ENCODE results near the gene ARHGAP15.
"Not testable (repeated sequence)": the region's sequence is repeated elsewhere in the genome, so short reads cannot be mapped to it uniquely, and the experiment has no call there.

Gene ARHGAP15

DNA sequence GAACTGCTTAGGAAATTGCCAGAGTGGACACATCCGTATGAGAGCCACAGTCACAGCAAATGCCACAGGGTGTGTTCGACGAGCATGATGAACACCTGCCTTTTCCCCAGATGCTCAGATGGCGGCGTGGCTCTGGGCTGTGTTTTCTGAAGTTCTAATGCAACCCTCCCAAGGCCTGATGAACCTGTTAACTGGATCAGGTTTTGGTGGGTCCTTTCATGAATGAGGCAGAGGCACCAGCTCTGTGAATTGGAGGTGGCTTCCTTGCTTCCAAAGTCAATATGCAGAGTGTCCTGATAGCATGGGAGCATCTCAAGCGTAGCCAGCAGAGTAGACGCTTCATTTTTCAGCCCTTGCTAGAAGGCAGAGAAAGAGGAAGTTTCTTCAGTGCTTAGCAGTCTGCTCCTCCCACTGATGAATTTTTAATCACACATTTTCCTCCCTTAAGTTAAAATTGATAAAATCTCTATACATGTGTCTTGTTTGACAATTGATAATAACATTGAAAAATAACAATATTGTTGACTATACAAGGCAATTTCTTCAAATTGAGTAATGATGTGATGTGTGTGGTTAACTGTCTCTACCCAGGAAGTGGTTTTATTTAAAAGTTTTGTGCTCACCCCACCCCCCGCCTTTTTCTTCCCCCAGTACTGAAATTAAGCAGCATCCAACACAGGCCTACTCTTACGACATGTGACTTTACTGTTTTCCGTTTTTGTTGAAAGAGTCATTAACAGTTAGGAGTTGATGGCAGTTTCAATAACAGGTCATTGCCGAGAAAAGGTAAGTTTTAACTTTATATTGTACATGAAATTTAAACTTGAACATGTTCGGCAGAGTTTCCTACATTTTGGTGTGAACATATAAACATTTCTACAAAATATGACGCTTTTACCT, at the start of gene ARHGAP15:
ARHGAP15 (plus strand) TSS at position 739 of the 900 bp plus-strand sequence.
- peak; percentile 85 for DNase-seq

DNA sequence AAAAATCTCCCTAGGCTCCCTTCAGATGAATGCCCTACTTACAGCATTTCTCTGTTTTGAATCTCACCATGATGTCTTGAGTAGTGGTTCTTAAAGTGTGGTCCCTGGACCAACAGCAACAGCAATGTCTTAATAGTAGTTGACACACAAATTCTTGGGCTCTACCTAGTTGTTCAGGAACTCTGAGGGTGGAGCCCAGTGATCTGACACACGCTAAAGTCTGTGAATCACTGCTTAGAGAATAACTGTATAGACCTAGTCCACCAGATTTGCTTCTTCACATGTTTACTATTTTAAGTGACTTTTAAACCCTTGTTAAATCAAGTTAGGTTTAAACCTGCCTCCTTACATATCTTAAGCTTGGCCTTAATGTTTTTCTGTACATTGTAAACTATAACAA, 47.6 kb upstream of the ARHGAP15 start:
- no peak for DNase-seq

DNA sequence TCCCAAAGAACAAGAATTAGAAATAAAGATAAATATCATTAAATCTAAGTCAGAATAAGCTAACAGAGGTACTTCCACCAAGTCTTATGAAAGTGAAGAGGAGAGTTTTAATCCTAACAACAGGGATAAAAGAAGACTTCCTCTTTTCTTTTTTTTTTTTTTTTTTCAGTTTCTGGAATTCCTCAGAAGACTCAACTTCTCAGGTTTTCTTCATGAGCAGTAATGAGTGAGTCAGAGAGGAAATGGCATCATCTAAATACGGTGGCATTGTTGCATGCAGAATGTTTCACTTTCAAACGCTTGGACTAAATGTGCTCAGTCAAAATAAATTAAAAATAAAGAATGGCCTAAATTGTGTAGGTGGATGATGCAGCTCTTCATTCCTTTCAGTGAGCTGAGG, 45.6 kb upstream of the ARHGAP15 start:
- no peak for DNase-seq

DNA sequence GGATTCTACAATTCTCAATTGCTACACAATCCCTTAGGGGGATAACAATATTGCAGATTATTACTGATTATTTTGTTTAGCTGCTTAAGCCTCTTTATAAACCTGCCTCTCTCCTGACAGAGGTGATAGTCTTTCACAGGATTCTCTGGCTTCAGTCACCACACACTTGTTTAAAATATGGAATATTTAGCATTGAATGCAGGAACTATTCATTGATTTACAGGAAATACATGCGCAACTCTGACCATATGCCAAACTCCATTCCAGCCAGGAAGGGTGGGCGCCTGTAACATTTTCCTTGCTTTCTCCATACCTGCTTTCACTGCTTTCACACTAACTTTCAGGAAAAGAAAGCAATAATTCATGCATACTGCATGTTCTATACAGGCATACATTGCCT, 44.8 kb upstream of the ARHGAP15 start:
- DNase-seq: no peak

DNA sequence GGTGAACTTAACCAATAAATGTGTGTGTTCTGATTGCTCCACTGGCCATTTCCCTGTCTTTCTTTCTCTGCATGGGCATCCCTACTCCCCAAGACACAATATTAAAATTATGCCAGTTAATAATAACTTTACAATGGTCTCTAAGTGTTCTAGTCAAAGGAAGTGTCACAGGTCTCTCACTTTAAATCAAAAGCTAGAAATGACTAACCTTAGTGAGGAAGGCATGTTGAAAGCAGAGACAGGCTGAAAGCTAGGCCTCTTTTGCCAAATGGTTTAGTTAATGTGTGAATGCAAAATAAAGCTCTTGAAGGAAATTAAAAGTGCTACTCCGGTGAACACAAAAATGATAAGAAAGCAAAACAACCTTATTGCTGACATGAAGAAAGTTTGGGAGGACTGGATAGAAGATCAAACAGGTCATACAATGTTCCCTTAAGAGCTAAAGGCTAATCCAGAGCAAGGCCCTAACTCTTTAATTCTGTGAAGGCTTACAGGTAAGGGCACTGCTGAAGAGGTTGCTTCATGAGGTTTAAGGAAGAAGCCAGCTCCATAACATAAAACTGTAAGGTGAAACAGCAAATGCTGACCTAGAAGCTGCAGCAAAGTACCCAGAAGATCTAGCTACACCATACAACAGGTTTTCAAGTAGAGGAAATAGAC, 44.0 kb upstream of the ARHGAP15 start:
- no peak for DNase-seq

DNA sequence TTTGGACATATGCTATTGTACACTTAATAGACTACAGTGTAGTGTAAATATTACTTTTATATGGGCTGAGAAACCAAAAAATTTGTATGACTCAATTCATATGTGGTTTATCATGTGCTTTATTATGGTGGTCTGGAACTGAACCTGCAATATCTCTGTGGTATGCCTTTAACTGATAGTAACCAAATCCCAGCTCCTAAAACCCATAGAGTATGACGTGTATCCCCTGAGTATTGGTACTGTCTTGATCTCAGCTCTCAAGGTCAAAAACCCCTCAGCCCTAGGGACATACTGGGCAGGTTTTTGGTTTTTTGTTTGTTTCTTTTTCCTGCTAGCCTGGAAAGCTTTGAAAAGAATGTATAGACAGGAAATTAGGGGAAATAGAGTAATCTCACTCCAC, 42.2 kb upstream of the ARHGAP15 start:
- no peak for DNase-seq

DNA sequence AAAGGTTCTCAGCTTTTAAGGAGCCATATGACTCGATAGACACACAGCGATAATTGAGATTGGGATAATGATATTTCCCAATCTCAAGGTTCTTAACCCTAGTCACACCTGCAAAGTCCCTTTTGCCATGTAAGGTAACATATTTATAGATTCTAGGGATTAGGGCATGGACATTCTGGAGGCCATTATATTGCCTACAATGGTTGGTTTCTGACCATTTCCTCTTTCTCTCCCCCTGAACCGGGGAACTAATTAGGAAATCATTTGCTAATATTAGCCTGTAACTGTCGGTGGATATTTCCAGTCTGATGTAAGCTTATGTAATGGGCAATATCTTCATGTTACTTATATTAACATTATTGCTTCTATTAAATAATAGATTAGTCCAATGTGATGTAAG, 40.8 kb upstream of the ARHGAP15 start:
- no peak for DNase-seq

DNA sequence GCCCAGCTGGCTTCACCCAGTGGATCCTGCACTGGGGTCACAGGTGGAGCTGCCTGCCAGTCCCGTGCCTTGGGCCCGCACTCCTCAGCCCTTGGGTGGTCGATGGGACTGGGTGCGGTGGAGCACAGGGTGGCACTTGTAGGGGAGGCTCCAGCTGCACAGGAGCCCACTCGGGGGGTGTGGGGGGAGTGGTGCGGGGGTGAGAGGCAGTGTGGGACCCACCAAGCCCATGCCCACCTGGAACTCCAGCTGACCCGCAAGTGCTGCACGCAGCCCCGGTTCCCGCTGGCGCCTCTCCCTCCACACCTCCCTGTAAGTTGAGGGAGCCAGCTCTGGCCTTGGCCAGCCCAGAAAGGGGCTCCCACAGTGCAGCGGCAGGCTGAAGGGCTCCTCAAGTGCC, 39.7 kb upstream of the ARHGAP15 start:
- DNase-seq: not testable (repeated sequence)

DNA sequence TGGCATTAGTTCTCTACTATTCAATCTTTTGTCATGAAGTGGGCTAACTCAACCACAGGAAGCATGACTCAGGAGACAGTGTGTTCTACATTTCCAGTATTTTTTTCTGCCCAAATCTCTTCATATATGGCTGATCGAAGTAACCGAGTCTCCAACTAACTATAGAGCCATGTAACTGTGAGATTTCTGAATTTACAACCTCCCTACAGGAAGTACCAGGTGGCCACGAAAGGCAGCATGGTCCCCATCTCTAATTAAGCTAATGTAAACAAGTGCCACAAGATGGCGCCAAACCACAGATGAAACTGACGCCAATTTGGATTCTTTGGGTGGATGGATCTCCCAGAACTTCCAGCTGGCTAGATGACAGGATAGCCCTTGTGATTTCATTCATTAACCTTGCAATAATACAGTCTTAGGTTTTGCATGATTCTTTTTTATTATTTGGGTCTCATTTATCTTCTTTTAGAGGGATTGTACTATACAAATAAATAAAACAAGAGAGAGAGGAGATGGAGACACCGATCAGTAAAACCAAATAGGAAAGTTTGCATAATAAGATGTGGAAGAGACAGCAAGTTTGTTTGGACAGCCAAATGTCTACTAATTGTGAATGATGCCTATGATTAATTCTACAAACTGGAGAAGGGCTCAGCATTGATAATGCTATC, 18.3 kb upstream of the ARHGAP15 start:
- DNase-seq: peak; percentile 78

DNA sequence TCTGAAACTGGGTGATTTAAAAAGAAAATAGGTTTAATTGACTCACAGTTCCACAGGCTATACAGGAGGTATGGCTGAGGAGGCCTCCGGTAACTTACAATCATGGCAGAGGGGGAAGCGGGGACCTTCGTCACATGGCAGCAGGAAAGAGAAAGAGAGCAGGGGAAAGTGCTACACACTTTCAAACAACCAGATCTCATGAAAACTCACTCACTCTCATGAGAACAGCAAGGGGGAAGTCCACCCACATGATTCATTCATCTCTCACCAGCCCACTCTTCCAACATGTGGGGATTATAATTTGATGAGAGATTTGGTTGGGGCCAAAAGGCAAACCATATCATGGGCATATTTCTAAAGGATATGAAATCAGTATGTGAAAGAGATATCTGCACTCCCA, 12.0 kb upstream of the ARHGAP15 start:
- DNase-seq: no peak

DNA sequence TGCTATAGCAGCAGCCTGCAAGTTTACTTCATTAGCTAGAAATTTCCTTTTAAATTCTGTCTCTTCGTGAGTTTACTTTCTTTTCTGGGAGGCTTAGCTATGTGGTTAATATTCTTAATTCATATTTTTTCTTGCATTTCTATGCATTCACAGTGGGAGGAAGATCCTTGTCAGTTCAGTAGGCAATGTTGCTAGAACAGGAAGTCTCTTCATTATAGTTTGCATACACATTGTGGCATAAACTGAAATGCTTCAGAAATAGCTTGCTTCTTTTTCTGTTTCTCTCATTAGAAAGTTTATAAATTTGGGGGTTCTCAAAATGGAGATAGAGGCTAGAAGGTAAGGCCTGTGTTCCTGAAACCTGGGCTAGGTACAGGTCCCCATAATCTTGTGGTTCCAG, 8.1 kb upstream of the ARHGAP15 start:
- DNase-seq: no peak

DNA sequence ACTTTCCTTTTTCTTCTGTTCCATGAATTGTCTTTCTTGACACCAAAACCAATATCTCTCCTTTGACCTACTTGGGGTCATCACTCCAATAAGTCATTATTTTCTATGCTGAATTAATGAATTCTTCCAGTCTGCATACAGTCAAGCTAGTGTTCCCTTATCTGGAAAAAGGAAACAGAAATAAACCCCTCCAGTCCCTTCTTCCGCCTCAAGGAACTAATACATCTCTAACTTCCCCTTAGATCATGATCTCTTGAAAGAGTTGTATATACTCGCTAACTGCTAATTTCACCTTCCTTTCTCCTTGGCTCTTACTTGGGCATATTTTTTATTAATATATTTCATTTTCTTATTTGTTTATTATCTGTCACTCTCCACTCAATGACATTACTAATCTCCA, 7.3 kb upstream of the ARHGAP15 start:
- DNase-seq: no peak

DNA sequence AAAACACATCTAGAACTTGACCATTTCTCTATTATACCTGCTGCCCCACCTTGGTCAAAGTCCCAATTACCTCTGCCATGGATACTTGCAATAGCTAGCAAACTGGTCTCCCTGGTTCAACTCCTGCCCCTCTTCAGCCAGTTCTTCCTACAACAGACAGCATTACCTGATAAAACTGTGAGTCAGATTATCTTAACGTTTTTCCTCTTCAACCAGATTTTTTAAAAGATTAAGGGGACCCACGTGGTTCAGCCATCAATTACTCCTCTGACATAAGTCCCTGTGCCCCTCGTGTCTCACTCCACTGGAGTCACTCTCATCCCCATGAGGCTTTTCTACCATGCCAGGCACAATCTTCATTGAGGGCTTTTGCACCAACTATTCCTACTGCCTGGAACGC, 5.3 kb upstream of the ARHGAP15 start:
- DNase-seq: peak; percentile 30

DNA sequence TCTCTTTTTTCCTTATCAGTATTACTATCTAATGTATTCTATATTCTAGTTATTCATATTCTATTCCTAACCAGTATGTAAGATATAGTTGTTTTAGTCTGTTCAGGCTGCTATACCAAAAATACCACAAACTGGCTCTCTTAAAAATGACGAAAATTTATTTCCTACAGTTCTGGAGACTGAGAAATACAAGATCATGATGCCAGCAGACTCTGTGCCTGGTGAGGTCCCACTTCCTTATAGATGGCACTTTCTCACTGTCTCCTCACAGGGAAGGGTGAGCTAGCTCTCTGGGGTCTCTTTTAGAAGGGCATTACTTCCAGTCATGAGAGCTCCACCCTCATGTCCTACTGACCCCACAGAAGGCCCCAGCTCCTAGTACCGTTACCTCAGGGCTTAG, 4.8 kb upstream of the ARHGAP15 start:
- DNase-seq: no peak

DNA sequence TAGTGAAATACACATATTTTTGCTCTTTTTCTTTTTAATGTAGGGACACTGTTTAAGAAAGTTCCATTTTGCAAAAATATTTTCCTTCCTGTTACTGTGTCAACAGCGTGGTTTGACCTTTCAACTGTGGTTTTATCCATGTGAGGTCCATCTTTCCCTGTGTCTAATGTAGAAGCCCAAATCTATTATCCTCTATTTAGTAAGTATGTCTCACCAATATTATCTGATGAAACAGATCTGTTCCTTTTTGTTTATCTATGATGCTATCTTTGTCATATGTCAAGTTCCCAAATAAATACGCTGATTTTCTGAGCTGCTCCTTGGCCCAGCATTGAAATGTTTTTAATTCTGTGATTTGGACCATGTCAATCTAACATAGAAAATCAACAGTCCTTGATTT, 3.5 kb upstream of the ARHGAP15 start:
- no peak for DNase-seq

DNA sequence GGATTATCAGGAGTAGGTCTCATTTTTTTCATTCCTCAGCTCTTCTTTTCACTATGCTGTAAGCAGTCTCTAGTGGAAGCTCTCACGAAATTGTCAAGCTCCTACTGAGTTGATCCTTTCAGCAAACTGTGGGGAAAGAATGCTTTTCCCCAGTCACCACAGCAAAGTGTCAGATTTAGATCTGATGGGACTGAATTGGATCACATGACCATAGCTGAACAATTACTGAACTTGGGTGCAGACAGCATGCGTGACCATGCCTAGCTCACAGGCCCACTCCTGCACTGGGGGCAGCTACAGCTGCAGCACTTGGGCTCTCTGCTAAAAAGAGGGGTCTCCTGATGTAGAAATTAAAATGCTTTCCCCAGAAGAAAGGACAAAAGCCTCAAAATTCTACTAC, 3.1 kb downstream of the ARHGAP15 start:
- DNase-seq: peak; percentile 23

DNA sequence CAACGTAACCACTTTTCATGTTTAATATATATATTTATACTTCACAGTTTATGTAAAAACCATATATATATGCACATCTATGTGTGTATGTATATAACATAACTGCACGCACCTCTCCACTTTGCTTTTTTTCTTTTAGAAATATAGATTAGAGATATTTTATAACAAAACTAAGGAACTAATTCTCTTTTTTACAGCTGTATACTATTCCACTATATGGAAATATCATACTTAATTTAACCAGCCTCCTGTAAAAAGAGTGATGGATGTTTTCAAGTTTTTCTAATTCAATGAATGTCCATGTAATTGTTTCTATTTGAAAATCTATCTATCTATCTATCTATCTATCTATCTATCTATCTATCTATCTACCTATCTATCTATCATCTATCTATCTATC, 4.6 kb downstream of the ARHGAP15 start:
- no peak for DNase-seq

DNA sequence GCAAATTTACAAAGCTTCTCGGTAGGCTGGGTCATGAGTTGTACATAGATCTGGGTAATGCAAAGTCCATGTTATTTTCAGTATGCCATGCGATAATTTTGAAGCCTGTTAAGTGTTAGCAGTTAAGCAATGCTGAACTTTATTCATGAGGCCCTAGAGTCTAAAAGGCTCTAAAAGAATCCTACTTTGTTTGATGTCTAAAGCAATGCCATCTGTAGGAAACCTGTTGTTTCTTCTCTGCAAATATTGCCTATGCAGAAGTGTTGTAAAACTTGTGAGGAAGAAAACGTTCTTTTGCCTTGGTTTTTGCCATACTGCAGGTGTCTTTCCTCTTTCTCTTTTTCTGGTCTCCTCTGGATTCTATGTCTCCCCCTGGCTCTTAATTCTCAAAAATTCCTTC, 9.1 kb downstream of the ARHGAP15 start:
- no peak for DNase-seq

DNA sequence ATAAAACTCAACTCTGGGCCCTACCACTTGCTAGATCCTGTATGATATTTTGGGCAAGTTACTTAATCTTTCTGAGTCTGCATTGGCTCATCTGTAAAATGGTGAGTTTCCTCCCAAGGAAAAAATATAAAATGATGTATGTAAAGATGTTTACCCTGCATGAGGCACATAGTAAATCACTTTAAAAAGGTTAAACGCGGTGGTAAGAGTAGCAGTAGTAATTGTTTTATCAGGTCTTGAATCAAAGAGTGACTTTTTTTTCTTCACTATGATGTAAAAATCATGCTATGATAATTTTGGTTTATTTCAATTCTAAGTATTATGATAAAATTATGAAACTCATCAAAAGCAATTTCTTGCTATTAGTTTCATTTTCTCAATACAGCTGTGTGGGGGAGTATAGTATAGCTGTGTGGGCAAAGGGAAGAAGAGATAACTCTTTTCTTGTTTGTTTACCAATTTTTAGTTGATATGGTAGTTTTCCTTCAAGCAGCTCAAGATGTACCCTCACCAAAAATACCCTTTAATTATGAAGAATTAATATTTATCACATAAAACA, 10.7 kb downstream of the ARHGAP15 start:
- DNase-seq: no peak

DNA sequence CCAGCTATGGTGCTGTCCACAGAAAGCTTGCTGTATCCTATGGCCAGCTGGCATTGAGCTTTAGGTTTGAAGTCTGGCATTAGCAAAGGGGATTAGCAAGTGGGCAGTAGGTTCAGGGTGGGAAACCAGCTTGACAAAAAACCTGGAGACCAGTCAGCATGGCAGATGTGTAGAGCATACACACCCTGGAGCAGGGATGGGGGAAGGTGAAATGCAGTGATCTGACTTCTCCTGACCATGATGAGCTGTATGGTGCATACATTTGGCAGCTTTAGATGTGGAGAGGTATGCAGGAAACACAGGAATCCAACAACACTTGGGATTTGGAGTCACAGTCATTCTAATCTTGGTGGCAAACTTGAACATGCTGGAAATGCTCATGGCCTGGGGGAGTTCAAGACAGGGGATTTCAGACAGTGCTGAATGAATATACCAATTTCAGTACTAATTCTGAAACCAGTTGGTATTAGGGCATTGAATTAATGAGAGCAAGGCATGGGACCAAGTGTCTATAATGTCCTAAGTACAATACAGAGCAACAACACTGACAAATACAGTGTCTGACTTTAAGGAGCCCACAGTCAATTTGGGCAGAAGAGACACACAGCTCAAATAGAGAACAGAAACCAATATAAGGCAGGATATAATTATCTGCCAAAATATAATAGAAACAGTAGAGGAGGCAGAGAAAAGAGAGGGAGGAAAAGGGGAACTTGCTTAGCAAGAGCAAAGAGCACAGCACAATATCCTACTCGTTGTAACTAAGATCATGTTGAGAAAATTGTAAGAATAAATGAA, 11.8 kb downstream of the ARHGAP15 start:
- DNase-seq: no peak

DNA sequence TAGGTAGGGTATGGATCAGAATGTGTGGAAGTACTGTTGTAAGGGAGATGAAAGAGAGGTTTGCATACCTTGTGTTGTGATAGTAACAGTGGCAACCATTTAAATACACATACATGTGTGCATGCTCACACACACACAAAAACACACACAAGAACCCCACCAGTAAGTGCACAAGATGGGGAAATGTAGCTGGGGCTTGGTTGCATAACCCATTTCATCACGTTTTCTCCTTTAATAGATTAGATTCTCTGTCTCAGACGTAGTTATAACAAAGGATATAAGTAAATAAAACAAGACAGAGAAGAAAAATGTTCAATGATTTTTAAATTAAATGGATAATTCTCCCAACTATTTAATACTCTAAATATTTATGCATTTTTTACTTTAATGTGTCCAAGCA, 13.4 kb downstream of the ARHGAP15 start:
- no peak for DNase-seq

DNA sequence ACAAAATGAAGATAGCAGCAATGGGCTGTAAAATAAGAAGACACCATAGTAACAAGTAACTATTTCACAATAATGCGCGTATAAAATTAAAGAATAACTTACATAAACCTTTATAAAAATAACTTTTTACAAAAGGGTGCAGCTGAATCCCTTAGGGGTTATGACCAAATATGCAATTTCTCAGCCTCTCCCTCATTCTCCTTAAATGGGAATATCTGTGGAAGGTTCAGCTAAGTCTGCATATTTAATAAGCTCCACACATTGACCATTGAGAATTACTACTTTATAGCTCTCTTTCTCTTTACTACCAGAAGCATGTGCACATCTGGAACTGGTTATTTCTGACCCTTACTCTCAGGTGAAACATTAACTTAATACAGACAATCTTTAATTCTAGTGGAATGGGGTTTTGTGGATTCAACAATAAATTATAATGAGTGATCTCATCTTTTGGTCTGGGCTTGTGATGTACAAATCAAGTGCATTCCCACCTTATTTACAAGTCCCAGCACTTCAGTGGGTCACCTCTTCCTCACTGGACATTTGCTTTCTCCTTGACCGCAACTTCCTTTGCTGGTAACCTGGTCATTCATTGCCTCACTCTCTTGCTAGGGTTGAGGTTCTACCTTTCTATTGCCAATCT, 15.7 kb downstream of the ARHGAP15 start:
- DNase-seq: no peak

Data from CD4-positive, alpha-beta T cell treated with Interleukin-17A for 4 hours (primary cell).